Stimulated activated CD8-positive, alpha-beta memory T cell treated with anti-CD3 and anti-CD28 coated beads, Interleukin-2, amount 100 ng/mL, for 1 hour (primary cell): ENCODE measurements around the gene PIGH.

Experiments
- DNase-seq, 2 donors: peaks; one replicate each; pipeline ENCODE4 v3.0.0-alpha.2; 2020; ENCODE audit warnings: low read depth in 2 of 2

The PIGH gene

DNA sequence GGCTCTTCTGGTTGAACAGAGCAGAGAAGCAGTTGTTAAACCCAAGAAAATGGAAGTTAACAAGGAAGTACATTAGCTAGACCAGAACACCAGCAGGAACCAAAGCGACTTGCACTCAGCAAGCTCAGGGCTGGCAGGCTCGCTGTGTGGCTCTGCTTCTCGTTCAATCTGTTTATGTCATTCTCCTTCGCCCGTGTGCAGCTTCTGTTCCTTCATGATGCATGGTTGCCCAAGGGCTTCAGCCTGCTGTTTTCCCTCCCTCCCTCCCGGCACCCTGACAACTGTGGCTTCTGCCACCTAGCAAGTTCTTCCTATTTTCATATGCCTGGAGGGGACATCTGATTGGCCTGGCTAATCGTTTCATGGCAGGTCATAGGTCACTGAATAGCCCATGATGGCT is 25.3 kb downstream of the PIGH start:
- no peak for DNase-seq

DNA sequence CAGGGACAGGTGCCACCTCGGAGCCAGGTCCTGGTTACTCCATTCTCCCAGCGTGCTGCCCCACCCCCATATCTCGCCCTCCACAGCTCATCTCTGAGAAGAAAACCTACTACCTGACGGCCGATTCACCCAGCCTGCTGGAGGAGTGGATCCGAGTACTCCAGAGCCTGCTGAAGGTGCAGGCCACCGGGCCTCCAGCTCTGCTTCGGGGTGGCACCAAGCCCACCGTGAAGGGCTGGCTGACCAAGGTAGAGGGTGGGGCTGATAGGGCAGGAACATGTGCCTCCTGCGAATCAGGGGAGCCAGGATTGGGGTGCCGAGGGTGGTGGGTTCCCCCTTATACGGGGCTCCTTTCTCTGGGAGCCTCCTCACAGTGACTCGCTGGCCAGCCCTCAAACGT is 25.9 kb downstream of the PIGH start:
- no peak for DNase-seq

DNA sequence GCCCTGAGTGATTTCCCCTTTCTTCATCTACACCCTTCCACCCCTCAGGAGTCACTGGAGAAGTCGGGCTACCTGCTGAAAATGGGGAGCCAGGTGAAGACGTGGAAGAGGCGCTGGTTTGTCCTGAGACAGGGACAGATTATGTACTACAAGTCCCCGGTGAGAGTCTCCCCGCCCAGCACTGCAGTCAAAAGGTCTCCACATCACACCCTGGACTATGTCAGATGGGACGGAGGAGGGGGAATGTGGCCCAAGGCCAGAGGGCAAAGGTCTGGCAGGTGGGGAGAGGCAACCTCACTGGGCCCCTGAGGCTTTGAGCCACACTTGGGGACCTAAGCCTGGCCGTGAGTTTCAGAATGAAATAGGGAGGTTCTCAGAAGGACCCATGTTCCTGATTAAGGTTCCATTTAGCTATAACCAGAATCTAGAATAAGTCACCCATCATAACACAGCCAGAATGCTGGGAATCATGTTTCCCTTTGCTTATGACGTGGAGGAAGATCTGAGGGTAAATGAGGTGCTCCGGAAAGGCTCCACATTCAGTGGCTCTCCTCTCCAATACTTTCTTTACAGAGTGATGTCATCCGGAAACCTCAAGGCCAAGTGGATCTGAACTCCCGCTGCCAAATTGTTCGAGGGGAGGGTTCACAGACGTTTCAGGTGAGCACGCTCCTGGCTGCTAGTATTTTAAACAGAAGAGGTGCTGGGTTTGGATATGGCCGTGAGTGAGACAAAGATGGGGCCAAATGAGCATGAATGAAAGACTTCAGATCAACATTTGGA is 26.6 kb downstream of the PIGH start:
- no peak for DNase-seq

DNA sequence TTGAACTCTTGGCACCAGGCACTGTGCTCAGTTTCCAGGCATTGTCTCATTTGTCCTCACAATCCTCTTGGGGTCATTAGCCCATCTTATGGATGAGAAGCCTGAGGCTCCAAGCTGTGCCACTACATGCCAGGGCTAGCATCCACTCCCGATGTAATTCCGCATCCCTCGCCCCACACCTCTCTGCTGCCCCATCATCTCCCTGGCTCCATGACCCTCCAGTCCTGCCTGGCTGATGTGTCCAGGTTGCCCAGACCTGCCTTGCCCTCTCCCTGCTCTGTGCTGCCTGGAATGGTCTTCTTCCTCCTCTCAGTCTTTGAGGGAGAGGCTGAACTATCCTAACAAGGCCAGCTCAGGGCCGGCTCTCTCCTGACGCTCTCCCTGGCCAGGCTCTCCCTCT is 27.5 kb downstream of the PIGH start:
- no peak for DNase-seq

DNA sequence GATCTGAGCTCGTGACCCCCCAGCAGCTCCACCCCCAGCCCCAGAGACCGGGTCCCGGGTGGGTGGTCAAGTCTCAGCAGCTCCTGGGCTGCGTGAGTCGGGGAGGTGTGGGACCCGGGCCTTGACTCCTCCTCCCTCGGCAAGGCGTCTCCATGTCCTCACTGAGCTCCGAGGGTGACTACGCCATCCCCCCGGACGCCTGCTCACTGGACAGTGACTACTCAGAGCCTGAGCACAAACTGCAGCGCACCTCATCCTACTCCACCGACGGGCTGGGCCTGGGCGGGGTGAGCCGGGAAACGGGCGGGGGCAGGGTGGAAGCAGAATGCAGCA is 28.1 kb downstream of the PIGH start:
- DNase-seq: no peak

DNA sequence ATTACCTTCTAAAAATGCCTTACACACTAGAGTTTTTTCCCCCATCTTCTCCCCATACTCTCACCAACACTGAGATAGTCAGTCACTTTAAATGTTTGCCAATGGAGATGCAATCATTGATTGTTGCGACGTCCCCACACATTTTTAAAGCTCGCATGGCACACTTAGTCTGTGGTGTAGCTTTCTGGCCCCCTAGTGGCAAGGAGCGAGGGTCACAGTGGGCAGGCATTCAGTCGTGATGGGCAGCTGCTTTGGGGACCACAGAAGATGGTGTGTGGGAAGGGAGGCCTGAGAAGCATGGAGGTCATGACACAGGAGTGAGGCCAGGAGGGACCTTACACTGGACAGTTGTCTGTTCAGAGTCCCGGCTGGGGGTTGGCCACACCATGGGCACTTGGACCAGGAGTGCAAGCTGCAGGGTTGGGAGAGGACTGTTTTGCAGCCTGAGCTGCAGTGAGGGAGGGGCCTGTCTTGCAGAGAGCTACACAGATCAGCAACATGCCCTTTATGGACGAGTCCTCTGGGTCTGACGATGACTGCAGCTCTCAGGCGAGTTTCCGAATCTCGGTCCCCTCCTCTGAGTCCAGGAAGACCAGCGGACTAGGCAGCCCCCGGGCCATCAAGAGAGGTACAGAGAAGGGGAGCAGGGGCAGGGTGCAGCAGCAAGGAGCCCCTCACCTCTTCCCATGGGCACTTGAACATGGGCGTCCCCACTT is 28.6 kb downstream of the PIGH start:
- peak; percentile 43 for DNase-seq

DNA sequence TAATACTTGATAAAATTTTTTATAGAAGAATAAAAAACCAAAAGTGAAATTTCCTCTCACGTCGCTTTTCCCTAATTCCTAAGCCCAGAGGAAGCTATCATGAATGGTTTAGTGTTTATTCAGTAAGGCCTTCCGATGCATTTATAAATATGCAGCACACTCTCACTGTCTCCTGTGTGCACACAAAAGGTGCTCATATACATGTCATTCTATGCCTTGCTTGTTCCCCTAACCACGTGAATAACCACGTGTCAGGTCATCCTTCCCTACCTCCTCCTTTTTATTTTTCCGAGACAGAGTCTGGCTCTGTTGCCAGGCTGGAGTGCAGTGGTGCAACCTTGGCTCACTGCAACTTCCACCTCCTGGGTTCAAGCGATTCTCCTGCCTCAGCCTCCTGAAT is 29.6 kb downstream of the PIGH start:
- no peak for DNase-seq

DNA sequence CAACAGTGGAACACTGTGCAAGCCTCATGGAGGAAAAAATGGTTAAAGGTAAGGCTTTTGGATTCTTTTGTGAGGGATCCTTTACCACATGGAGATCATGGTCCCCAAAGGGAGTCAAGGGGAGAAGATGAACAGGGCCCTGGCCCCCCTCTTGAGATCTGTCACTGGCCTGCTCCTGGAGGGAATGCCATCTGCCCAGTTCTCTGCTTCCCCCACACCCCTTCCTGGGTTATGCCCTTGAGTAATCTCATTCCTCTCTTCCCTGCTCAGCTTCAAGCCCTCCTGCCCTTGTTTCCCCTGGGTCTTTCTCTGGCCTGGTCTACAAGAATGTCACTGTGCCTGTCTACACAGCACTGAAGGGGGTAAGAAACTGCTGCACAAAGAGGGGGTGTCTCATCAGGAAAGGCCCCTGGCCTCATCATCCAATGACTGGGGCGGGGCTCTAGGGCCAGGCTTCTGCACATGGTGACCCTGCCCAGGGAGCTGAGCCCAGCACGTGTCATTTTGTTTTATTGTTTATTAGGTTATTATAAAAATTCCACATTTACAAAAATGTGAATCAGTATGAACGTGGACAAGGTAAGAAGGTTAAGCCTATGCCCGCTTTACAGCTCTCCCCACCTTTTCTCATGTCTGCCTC is 30.3 kb downstream of the PIGH start:
- no peak for DNase-seq

DNA sequence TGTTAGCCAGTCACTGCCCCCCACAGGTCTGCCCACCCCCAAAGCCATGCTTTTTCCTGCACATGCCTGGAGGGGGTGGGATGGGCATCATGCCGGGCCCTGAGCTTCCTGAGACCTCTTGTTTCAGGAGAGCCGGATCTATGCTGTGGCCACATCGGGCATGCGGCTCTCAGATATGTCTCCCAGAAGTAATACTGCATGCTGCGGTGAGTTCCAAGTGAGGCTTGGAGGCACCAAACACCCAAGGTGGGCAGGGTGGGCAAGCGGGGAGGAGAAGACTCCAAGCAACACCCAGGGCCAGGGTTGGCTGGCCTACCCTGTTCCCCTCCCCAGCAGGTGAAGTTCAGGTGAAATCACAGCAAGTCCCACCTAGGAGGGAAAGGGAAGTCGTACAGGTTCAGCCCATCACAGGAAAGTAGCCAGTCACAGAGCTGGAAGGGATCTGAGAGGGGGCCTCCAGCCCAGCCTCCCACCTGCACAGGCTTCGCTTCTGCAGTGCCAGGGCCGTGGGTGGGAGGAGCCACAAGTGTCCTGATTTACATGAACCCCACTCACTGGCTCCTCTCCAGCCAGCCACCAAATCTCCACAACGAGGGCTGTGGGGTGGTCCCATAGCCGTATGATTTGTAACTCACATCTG is 30.9 kb downstream of the PIGH start:
- no peak for DNase-seq

DNA sequence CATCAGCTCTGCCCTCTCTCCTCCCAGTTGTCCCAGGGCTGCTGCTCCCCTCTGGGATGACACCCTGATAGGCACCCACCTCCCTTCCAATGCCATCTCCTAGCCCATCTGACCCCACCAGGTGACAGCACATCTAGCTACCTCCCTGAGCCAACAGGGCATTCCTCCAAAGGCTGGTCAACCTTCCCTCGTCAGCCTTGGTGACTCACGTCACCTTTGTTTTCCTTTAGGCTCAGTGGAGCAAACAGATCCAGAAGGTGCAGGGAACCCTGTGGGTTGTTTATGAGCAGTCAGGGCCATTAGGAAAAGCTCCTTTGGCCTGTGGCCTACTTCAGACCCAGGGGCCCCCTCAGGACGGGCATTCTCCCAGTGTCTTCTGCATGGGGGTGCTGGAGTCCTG is 32.4 kb downstream of the PIGH start:
- no peak for DNase-seq

DNA sequence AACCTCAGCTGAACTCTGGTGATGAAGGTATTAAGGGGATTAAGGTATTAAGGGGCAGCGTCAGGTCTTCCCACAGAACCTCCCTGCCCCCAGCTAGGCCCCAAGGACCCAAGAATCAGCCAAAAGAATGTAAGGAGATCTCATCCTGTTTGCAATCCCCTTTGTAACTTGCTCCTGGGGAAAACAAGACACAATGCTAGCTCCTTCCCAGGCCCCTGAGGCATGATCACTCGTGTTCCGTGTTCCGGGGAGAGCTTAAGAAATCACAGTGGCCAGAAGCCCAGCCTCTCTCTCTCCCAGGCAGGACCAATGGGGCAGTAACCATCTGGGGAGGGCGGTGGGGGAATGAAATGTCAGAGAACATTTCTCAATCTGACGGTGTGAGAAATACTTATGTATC is 33.2 kb downstream of the PIGH start:
- DNase-seq: no peak

DNA sequence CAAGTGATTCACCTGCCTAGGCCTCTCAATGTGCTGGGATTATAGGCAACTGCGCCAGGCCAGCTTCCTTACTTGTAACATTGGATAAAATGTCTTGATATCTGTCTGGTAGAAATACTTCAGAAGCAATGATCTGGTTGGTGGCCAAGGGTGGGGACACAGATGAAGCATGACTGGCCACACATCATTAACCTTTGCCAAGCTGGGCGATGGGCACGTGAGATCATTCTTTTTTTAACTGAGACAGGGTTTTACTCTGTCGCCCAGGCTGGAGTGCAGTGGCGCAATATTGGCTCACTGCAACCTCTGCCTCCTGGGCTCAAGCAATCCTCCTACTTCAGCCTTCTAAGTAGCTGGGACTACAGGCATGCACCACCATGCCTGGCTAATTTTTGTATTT is 35.8 kb downstream of the PIGH start:
- DNase-seq: no peak

DNA sequence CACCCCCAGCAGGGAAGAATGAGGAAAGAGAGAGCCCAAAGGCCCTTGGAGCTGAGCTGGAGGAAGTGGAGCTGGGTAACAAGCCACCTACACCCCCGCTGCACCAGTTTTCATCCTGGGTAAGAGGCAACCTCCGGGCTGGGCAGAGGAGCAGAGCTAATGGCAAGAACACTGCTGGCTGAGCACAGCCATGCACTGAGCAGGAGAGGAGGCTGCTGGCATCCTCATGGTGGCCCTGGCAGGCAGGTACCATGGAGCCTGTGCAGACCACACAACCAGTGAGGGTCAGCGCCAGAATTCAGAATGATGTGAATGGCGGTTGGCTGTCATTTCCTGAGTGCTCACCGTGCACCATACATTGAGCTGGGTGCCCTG is 37.3 kb downstream of the PIGH start:
- DNase-seq: no peak

DNA sequence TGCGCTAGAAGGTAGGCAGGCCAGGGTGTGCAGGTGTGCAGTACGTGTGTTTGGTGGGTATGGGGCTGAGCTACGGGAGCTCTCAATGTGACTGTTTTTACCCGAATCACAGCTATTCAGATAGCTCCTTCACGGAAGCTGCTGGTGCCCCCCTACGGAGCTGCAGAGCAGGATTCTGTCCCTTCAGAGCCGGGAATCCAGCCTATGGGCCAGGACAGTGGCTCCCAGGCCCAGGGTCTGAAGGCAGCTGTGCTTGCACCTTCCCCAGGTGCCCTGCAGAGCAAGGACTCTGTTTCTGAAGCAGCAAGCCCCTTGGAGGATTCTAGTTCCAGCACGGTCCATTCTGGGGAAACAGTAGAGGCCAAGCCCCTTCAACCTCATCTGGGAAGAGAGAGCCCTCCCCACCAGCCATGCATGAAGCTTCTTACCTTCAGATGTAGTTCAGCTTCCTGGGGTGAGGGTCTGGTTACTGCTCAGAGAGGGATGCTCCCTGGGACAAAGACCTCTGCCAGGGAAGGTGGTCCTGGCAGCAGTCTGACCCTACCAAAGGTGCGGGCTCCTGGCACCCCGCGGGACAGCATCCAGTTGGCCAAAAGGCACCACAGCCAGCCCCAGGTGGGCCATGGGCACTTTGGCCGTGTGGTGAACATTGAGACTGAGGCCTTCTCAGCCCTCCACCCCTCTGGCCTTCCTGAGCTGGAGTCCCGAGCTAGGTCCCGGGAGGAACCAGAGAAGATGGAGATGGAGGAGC is 37.9 kb downstream of the PIGH start:
- no peak for DNase-seq

DNA sequence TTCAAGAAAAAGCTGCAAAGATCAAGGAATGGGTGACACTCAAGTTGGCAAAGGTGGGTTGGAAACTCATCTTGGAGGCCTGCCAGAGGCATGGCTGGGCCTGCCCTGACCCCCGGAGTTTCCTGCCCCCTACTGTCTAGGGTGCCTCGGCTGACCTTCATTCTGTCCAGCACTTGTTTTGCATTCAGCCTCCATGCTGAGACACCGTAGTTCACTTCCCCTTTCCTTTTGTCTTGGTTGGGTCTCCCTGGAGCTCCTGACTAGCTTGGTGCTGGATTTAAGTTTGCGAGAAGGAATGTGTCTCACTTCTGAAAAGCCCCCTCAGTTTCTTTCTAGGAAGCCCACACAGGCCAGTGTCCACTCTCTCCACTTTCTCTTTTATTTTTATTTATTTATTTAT is 40.4 kb downstream of the PIGH start:
- DNase-seq: no peak

DNA sequence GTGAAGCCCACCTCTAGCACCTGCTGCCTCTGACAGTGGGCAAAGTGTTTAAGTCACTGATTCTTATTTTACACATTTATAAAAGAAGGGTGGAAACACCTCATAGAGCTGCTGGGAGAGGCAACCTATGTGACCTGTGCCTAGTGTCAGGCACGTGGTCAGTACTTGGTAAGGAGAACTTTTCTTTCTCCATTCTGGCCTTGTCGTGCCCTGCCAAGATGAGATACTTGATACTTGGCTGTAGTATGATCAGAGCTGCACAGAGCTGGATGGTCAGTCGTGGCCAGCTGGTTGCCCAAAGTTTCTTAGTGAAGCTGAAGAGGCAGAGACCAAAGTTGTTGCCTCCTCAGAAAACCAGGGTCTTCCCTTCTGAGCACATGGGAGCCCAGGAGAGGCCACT is 42.4 kb downstream of the PIGH start:
- no peak for DNase-seq

DNA sequence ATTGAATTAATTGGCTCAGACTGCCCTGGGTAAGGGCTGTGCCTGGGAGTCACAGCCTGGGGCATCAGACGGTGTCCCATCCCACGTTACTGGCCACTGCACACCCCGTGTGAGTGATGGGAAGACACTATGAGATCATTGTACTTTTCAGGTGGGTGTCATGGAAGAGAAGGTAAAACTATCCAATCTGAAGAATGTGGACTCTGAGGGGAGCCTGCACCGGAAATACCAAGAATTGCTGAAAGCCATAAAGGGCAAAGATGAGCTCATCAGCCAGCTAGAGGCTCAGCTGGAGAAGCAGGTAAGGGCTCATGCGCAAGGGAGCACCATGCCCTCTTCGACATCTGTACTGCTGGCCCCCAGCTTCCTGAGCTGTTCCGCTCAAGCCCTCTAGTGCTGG is 43.0 kb downstream of the PIGH start:
- DNase-seq: no peak

DNA sequence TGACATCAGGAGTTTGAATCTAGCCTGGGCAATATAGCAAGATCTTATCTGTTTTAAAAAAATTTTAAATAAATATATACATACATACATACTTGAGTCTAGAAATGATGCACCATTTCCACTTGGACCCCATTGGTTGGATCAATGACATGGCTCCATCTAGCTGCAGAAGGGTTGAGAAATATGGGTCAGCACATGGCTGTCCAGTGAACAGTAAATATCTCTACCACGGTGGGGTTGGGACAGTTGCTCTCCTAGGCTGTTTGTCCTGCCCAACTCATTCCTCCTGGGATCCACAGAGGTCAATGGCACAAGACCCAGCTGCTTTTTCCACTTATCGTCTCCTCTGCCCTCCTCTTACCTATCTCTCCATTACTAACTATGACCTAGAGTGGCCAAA is 43.4 kb downstream of the PIGH start:
- no peak for DNase-seq

DNA sequence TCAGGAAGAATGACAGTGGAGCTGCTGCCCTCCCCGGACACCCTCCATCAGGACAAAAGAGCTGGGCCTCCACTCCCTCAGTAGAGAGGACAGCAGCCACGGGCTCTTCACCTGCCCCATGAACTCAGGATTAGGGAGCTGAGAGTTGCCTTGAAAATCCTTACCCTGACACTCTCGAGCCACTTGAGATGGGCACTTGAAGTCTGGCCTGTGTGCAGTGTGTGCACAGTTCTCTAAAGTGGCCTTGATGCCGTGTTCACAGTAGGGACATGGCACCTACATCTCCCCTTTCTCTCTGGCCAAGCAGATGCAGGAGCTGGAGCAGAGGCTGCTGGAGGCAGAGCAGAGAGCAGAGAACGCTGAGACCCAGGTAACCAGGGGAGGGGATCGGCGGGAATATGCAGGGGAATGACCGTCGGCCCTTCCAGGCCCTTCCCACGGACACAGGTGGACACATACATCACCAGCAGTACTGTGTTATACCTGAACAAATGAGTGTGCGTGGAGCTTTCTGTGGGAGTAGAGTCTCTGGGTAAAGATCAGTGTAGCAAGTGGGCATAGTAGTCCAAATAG is 44.5 kb downstream of the PIGH start:
- no peak for DNase-seq

DNA sequence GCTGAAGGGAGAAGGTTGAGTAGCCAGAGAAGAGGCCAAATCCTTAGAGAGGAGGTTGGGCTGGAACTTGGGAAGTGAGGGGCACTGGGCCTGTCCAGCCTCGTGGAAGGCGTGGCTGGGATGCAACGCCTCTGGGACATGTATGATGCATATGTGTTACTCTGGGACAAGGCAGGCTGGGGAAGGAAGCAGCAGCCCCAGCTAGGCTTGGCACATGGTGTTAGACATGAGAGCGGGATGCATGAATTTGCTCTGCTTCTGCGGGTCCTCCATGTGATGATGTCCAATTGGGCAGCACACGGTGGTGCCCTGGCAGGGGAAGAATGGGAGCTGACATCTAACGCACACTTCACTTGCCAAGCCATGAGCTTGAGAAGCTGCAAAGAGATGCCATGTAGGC is 45.7 kb downstream of the PIGH start:
- no peak for DNase-seq

DNA sequence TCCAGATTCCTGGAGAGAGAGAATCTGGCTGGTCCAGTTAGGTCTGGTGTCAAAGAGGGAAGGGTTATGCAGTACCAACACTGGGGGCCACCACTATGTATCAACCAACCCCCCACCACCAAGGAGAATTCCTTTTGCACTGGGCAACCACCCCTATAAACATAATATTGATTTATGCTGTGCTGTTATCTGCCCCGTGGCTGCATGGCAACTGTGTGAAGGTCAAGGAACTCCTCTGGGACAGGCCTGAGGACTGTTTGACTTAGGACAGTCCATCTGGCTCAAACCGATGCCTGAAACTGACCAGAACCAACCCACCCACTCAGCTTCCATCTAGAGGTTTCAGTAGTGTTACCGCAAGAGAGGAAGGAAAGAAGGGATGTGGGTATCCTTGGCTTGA is 46.5 kb downstream of the PIGH start:
- no peak for DNase-seq

DNA sequence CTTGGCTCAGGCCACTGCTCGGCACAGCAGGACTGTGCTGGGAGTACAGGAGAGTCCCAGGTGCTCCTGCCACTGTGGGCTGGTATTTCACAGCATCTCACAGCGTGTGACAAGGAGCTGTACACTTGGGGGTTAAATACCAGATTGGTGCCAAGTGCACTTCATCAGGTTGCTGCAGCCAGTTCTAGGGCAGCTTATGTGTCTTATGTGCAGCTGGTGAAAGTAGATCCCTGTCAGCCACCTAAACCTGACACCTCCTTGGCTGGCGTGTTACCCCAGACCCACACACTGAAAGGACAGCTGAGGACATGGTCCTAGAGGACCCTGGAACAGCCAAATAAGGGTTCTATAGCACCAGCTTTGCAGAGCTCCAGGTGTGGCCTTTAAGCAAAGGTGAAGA is 48.1 kb downstream of the PIGH start:
- DNase-seq: no peak
